Smooth muscle cell (in vitro differentiated cells): Measurements from ENCODE around the gene MICAL2. TPM values are rescaled to one million over a fixed set of nuclear protein-coding genes. Genes with fewer than 3 reads are reported as not detected.

ENCODE experiments used
- DNase-seq: peaks from one replicate; lab custom pipeline; 2025; ENCODE audit not compliant: unreplicated experiment; lab: John Stamatoyannopoulos, UW
- H2AFZ ChIP-seq: fragments of 200-600 bp; sonication (generic); 2 replicates; pipeline ENCODE4 v1.6.0; 2016; ENCODE audit warnings: antibody characterized with exemption, low read depth, mild to moderate bottlenecking
- H3F3A ChIP-seq: fragments of 200-600 bp; sonication (generic); 2 replicates; pipeline ENCODE4 v1.6.0; 2017; ENCODE audit warnings: antibody characterized with exemption, low read depth
- H3K27ac ChIP-seq: fragments of 200-600 bp; sonication (generic); 2 replicates; pipeline ENCODE4 v1.5.1; 2016; ENCODE audit warnings: low read depth, mild to moderate bottlenecking
- H3K27me3 ChIP-seq: fragments of 200-600 bp; sonication (generic); 2 replicates; pipeline ENCODE4 v1.6.1; 2016; ENCODE audit warnings: low read depth, mild to moderate bottlenecking
- H3K36me3 ChIP-seq: fragments of 200-600 bp; sonication (generic); 2 replicates; pipeline ENCODE4 v1.5.1; 2016; ENCODE audit warnings: low read depth
- H3K4me1 ChIP-seq: fragments of 200-600 bp; sonication (generic); 2 replicates; pipeline ENCODE4 v1.5.1; 2016; ENCODE audit warnings: low read depth
- H3K4me2 ChIP-seq: fragments of 200-600 bp; sonication (generic); 2 replicates; pipeline ENCODE4 v1.6.0; 2016; ENCODE audit warnings: mild to moderate bottlenecking
- H3K4me3 ChIP-seq: fragments of 200-600 bp; sonication (generic); 2 replicates; pipeline ENCODE4 v1.5.1; 2016; ENCODE audit warnings: mild to moderate bottlenecking
- H3K79me2 ChIP-seq: fragments of 200-600 bp; sonication (generic); 2 replicates; pipeline ENCODE4 v1.6.0; 2016; ENCODE audit warnings: low read depth, mild to moderate bottlenecking
- H3K9ac ChIP-seq: fragments of 200-600 bp; sonication (generic); 2 replicates; pipeline ENCODE4 v1.6.0; 2016; ENCODE audit warnings: low read depth
- H3K9me3 ChIP-seq: fragments of 200-600 bp; sonication (generic); replicated peaks from 2 replicates; pipeline ENCODE4 v1.5.1; 2016; ENCODE audit warnings: low read depth
- H4K20me1 ChIP-seq: fragments of 200-600 bp; sonication (generic); 2 replicates; pipeline ENCODE4 v1.6.0; 2016; ENCODE audit warnings: low read depth
- CTCF ChIP-seq: fragments of 200-600 bp; sonication (generic); IDR thresholded peaks from 2 replicates; pipeline ENCODE4 v1.5.1; 2017; ENCODE audit warnings: borderline replicate concordance, mild to moderate bottlenecking, antibody characterized with exemption; ENCODE audit not compliant: insufficient read depth, poor library complexity, severe bottlenecking
- WGBS: methylation state at CpG from one replicate; pipeline ENCODE4 v1.1.7; 2016; ENCODE audit warnings: low lambda C conversion rate; 5-methylcytosine and 5-hydroxymethylcytosine counted together
- polyA plus RNA-seq: library from polyadenylated mRNA; unstranded; fragments of >200 nt; fragmentation: Nextera tagmentation; extraction: Ambion mirVana; gene quantifications from 2 replicates; pipeline ENCODE4 v1.2.1, GENCODE V29; 2016
- total RNA-seq: library from RNA; depleted of rRNA; stranded (reverse); fragments of >200 nt; gene quantifications from 2 replicates; pipeline ENCODE4 v1.2.3, GENCODE V29; 2014

MICAL2 gene
- total and polyA plus RNA-seq, 2 experiments from 2014 or later = 161 to 287 TPM

DNA sequence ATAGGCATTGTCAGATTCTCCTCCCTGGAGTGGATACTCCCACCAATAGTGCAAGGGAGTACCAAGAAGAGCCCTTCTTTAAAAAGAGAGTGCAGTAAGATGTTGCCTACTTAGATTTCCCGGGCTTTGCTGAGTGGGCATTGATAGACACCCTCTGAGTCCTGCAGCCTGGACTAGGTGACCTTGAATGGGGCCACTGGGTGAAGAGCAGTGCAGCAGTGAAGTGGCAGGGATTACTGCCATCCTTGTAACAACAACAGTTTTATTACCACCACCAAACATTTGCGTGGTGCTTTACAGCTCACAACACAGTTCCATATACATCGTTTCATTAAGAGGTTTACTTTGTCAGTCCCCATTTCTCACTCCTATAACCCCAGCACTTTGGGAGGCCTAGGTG is 59.4 kb downstream of the MICAL2 start:
- Histone ChIP-seq H3K27ac (peak overlapping the region; percentile 99), H3K4me2 (no peak overlapping the region), H4K20me1 (no peaks in the 10 kb centered on the region), H3K9me3 (no peaks in the 10 kb centered on the region), H3F3A (peaks cover 44% of the 10 kb centered on the region), H3K4me1 (peaks cover 14% of the 10 kb centered on the region), H3K9ac (no peak overlapping the region), H3K36me3 (no peaks in the 10 kb centered on the region), H2AFZ (no peak overlapping the region), H3K27me3 (no peaks in the 10 kb centered on the region), H3K4me3 (no peak overlapping the region), H3K79me2 (peaks cover 69% of the 10 kb centered on the region)
- no peak for TF ChIP-seq CTCF
- WGBS = 56% methylated on average over 3 of the region's 3 CpGs
- DNase-seq = no peak

- H2AFZ ChIP-seq = no peak overlapping the region
Observed at GRCh38 chr11:12170501-12170900, 60.1 kb downstream of the MICAL2 start.

GRCh38 chr11:12170984-12171383 is 60.6 kb downstream of the MICAL2 start:
- Histone ChIP-seq H2AFZ (no peak overlapping the region), H3K4me1 (peaks cover 14% of the 10 kb centered on the region), H3K79me2 (peaks cover 65% of the 10 kb centered on the region), H3K9me3 (no peaks in the 10 kb centered on the region), H3K4me2 (peak overlapping the region; percentile 31), H4K20me1 (no peaks in the 10 kb centered on the region), H3K27me3 (no peaks in the 10 kb centered on the region), H3K36me3 (no peaks in the 10 kb centered on the region), H3F3A (peaks cover 43% of the 10 kb centered on the region), H3K27ac (peak overlapping the region; percentile 99), H3K4me3 (no peak overlapping the region), H3K9ac (no peak overlapping the region)
- DNase-seq = no peak
- WGBS = 55% methylated on average over 5 of the region's 5 CpGs
- no peak for TF ChIP-seq CTCF

More at GRCh38 chr11:12170501-12170900, 60.1 kb downstream of the MICAL2 start:
- WGBS = 91% methylated on average over 3 of the region's 3 CpGs
- H3K4me3 ChIP-seq = no peak overlapping the region
- peaks cover 70% of the 10 kb centered on the region for H3K79me2 ChIP-seq
- no peak for DNase-seq
- peak overlapping the region; percentile 99 for H3K27ac ChIP-seq
- peaks cover 14% of the 10 kb centered on the region for H3K4me1 ChIP-seq
- H3K27me3 ChIP-seq = no peaks in the 10 kb centered on the region
- no peak for TF ChIP-seq CTCF
- no peaks in the 10 kb centered on the region for H3K36me3 ChIP-seq
- H3K4me2 ChIP-seq = peak overlapping the region; percentile 31
- peaks cover 45% of the 10 kb centered on the region for H3F3A ChIP-seq
- H4K20me1 ChIP-seq = no peaks in the 10 kb centered on the region
- H3K9me3 ChIP-seq = no peaks in the 10 kb centered on the region
- H3K9ac ChIP-seq = no peak overlapping the region

DNA sequence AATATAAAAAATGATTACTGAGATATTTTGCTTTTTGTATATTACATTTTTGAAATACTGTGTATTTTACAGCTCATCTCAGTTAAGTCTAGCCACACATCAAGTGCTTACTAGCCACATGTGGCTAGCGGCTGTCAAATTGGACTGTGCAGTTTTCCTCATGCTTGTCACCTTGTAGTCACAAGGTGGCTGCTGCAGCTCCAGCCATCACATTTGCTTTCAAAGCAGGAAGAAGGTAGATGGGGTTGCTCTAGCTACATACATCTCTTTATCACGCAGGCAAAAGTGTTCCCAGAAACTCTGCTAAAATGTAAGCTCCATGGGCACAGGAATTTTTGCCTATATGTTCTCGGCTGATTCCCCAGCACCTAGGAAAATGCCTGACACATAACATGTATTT is 61.5 kb downstream of the MICAL2 start:
- peak overlapping the region; percentile 99 for H3K27ac ChIP-seq
- H3K27me3 ChIP-seq = no peaks in the 10 kb centered on the region

More for the DNA sequence above, 61.5 kb downstream of the MICAL2 start:
- Histone ChIP-seq H3K4me2 (no peak overlapping the region), H3K9me3 (no peaks in the 10 kb centered on the region), H3K4me3 (no peak overlapping the region), H3K79me2 (peaks cover 66% of the 10 kb centered on the region), H2AFZ (no peak overlapping the region), H3K36me3 (no peaks in the 10 kb centered on the region), H3K4me1 (peaks cover 8% of the 10 kb centered on the region), H4K20me1 (no peaks in the 10 kb centered on the region), H3K9ac (no peak overlapping the region), H3F3A (peaks cover 42% of the 10 kb centered on the region)
- no peak for DNase-seq
- WGBS = 100% methylated on average over 3 of the region's 3 CpGs
- no peak for TF ChIP-seq CTCF
